Measurements from ENCODE around the gene GRM3.

- no peak for TF ChIP-seq ZNF274 (IDR thresholded peaks at IDR 0.05; ENCODE audit: low read depth, low read length)
- TF ChIP-seq SUZ12 (IDR thresholded peaks at IDR 0.05; ENCODE audit: extremely low read depth, insufficient read depth, insufficient read length), result no peak
- TF ChIP-seq YY1 (IDR thresholded peaks at IDR 0.05; ENCODE audit: insufficient read depth, insufficient read length), result no peak
Observed at GRCh38 chr7:86768394-86768793, 124.7 kb downstream of the GRM3 start.

Measured in NT2/D1 (cell line).